C1 segment of cervical spinal cord (tissue), 14 donors: ENCODE measurements around the gene WNT1.

Experiments
- DNase-seq, 14 donors: peaks; one replicate each; lab custom pipeline; 2025; lab: John Stamatoyannopoulos, UW

WNT1 gene

GRCh38 chr12:48961331-48961730 is 16.8 kb upstream of the WNT1 start:
- DNase-seq = no peak

- DNase-seq = no peak
Measured at GRCh38 chr12:48961801-48962200, 16.3 kb upstream of the WNT1 start.

GRCh38 chr12:48965298-48965838 is 12.8 kb upstream of the WNT1 start:
- DNase-seq = no peak

DNA sequence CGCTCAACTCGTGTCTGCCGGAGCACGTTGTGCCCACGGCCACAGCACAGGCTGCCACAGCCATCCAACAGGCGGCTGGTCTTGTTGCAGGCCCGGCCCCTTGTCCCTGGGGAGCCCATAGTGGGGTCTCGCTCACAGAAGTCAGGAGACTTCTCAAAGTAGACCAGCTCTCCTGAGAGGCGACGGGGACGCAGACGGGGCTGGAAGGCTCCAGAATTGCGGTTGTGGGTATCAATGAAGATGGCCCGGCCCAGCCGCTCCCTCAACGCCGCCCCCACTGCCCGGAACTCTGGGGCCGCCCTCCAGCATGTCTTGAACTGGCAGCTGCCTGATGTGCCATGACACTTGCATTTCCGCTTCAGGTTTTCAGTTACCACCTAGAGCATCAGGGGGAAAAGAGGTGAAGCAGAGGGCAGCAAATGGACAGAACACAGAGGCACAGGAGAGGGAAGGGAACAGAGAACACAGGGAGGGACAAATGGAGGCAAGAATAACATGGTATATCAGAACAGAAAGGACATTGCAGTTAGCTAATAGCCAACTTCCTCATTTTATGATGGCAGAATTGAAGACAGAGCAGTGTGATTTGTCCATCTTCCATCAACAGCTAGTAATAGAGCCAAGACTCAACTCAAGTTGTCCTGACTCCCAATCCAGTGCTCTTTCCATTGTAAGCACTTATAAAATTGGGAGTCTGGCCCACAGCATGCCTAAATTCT is 11.8 kb upstream of the WNT1 start:
- DNase-seq = no peak

DNA sequence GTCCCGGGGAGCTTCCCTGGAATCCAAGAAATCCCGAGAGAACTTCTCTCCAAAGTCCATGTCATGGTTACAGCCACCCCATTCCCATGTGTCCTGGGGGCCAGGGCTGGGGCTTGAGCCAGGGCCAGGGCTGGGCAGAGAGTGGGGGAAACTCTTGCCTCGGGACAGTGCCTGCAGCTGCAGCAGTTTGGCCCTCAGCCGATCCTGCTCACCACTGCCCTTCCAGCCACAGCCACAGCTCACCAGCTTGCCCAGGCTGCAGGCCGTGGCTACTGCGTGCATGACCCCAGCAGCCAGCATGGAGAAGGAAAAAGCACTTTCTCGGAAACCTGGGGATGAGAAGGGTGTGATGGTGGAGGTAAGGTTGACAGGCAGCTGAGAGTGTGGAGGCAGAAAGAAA is 10.1 kb upstream of the WNT1 start:
- no peak for DNase-seq

GRCh38 chr12:48968467-48968866 is 9.7 kb upstream of the WNT1 start:
- no peak for DNase-seq

- no peak for DNase-seq
Measured at GRCh38 chr12:48969160-48969771, 8.9 kb upstream of the WNT1 start.

DNA sequence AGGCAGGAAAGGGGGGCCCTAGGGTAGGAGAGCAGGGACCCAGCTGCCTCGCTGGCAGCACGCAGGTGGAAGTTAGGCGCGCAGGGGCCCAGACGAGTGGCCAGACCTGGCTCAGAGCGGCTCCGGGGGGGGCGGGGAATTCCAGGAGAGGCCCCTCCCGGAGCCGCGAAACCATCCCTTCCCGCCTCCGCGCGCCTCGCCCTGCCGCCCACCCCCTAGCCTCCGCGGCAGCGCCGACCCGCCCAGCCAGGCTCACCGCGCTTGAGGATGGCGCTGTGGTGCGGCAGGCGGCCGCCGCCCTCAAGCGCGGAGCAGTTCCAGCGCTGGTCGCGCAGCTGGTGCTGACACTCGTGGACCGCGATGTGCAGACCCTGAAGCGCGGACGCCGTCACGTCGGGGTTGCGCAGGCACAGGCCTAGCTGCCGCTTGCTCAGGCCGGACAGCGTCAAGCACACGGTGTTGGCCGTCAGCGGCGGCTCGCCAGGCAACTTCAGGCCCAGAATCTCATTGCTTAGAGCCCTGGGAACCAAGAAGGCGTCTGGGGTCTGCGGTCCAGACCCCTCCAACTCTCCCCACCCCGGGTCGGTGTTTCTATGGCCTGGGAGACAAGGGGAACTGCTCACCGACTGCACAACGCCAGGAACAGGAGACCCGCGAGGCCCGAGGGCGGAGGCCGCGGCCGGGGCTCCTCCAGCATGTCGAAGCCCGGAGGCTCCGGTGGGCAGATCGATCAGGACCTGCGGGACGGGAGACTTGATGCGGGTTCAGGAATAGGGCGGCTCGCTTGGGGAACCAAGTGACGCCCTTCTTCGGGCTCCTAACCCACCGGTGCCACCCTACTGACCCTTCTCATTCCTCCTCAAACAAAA is 8.1 kb upstream of the WNT1 start:
- DNase-seq = no peak

GRCh38 chr12:48970702-48971334 is 7.3 kb upstream of the WNT1 start:
- no peak for DNase-seq

GRCh38 chr12:48972213-48972951 is 5.7 kb upstream of the WNT1 start:
- DNase-seq = no peak

DNA sequence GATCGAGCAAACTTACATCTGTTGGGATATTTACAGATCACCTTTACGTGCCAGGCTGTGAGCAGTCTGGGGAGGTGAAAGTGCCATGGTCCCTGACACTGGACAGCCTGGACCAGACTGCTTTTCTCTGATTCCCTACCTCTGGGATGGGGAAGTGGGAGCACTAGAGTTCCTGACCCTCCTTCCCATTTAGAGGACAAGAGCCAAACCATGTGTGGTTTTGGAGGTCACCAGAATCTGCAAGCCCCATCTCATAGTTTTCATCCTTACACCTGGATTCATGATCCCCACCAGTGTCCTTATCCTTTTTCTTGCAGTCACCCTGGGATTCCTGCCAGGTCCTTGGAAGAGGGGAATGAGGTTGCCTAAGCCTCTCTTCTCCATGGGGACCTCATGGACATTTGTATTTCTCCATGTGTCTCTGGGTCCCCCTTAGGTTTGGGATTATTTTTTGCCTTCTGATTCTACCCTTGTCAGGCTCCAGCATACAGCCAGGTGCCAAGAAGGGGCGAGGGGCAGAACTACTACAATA is 5.1 kb upstream of the WNT1 start:
- no peak for DNase-seq

- no peak for DNase-seq
Measured at GRCh38 chr12:48973531-48973930, 4.6 kb upstream of the WNT1 start.

DNA sequence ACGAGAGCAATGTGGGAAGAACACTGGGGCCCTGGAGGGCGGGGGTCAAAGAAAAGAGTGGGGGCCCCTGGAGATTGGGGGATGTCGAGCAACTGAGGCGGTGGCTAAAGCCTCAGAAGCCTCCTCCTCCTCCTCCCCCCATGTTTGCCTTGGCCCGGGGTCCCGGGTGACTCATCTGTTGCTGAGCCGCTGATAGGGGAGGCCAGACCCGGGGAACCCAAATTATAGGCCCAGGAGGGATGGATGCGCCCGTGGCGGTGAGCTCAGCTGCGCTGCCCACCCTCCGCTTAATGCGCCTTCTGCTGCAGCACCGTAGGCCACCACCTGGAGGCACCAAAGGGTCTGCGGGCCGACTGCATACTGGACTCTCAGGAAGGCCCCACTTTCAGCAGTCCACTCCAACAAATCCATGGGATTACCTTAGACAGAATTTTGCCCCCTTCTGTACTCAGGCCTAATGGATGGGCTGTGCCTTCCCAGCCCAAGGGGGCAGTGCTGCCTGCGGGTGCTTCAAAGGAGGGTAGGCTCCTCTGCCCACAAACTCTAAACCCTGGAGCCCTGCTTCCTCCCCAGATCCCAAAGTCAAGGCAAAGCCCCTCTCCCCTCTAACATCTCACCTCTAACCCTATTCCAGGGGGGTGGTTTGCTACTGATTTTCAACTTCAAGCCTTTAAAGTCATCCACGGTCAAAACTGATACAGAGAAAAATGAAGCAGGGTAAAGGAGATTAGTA is 4.0 kb upstream of the WNT1 start:
- DNase-seq = peak in 2 of 14 donors; percentile 8 to 12

DNA sequence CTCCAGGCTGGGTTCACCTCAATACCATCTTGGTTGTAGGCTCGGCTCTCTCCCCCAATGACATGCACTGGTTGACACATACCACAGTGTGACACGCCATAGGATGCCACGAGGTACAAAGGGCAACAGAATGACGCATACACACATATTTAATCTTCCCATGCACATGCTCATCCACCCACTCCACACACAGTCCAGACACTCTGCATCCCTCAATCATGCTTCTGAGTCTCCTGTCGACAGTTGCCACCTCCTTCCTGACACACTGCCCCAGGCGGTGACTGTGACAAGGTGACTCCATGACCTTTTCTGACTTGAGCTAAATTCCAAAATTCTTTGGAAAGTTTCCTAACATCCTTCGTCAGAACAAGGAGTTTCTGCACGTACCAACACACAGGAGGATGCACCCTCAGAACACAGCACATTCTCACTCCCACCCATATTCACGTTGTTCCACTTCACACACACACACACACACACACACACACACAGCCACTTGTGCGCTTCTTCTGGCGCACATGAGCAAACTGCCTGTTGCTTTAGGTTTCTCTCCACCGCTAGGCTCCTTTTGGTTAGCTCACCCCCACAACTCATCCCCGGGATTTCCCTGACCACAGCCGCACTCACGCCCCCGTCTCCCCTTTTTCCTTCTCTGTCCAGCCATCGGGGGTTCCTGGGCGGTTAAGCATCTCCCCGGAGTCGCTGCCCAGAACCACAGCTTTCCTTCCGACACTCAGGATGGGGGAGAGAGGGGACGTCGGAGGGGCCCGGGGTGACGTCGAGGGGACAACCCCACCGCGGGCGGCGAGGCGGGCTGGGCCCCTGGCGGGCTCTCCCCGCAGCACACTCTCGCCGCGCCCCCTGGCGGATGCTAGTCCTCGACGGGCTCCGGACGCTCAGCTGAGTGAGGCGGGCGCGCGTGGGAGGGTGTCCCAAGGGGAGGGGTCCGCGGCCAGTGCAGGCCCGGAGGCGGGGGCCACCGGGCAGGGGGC is 536 bp upstream of the WNT1 start:
- peak in 1 of 14 donors; percentile 26 for DNase-seq

- no peak for DNase-seq
Measured at GRCh38 chr12:48978741-48979601, 849 bp downstream of the WNT1 start.

DNA sequence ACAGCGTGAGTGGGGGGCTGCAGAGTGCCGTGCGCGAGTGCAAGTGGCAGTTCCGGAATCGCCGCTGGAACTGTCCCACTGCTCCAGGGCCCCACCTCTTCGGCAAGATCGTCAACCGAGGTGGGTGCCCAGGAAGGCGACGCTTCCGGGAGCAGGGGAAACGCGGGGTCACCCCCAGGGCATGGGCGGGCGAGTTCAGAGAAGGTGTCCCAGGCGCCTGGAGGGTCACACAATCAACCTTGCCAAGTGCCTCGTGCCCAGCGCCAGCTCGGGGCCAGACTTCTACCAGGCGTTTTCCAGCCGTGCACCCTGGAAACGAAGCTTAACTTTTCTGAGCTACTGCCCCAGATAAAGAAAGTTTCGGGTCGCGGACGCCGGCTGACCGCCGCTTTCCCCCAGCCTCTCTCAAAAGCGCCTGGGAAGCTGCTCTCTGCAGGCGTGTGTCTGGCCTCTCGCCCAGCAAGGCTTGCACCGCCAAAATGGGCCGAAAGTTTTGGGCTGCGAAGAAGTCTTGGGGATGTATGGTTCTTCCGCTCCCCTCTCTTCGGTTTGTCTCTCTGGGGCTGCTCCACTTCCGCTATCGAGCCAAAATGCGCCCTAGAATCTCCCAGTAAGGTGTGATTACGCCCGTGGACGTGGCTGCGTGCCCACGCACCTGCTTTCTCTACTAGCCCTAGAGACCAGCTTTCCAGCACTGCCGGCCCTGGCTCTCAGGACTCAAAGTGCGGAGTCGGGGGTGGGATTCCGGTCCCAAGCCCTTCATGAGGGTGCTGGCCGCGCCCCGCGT is 1.7 kb downstream of the WNT1 start:
- DNase-seq = no peak

- DNase-seq = no peak
Measured at GRCh38 chr12:48980389-48980952, 2.3 kb downstream of the WNT1 start.
